Neural cell (in vitro differentiated cells): ENCODE data around the gene AMZ1. TPM values are rescaled to one million over a fixed set of nuclear protein-coding genes. Genes with fewer than 3 reads are reported as not detected.

Experiments
- H2AFZ ChIP-seq: fragments of 200-600, 300-800 bp; sonication (generic), shearing (Covaris generic); 2 replicates; pipeline ENCODE4 v1.6.0; 2014; ENCODE audit warnings: low read depth, mild to moderate bottlenecking, antibody characterized with exemption, low read length, moderate library complexity
- H3F3A ChIP-seq: fragments of 200-600 bp; shearing (Covaris generic); 2 replicates; pipeline ENCODE4 v1.6.1; 2016; ENCODE audit warnings: mild to moderate bottlenecking, moderate library complexity, mixed read lengths, antibody characterized with exemption, low read length; ENCODE audit not compliant: insufficient read depth, poor library complexity, severe bottlenecking
- H3K27ac ChIP-seq: fragments of 200-600, 300-800 bp; sonication (generic), shearing (Covaris generic); 2 replicates; pipeline ENCODE4 v1.5.1; 2014; ENCODE audit warnings: mild to moderate bottlenecking, low read length, moderate library complexity
- H3K27me3 ChIP-seq: fragments of 300-800, 200-600 bp; sonication (generic), shearing (Covaris generic); 2 replicates; pipeline ENCODE4 v1.6.0; 2014; ENCODE audit warnings: mild to moderate bottlenecking, low read depth, low read length, moderate library complexity; ENCODE audit not compliant: insufficient read depth
- H3K36me3 ChIP-seq: fragments of 300-800, 200-600 bp; sonication (generic), shearing (Covaris generic); 2 replicates; pipeline ENCODE4 v1.5.1; 2014; ENCODE audit warnings: mild to moderate bottlenecking, antibody characterized with exemption, low read length, moderate library complexity; ENCODE audit not compliant: insufficient read depth
- H3K4me2 ChIP-seq: fragments of 300-800, 200-600 bp; sonication (generic), shearing (Covaris generic); 2 replicates; pipeline ENCODE4 v1.6.0; 2014; ENCODE audit warnings: mild to moderate bottlenecking, low read length
- H3K4me3 ChIP-seq: fragments of 300-800, 200-600 bp; sonication (generic), shearing (Covaris generic); 2 replicates; pipeline ENCODE4 v1.5.1; 2014; ENCODE audit warnings: mild to moderate bottlenecking, low read length, moderate library complexity
- H3K79me2 ChIP-seq: fragments of 200-600 bp; shearing (Covaris generic); replicated peaks from 2 replicates; pipeline ENCODE4 v1.6.0; 2014; ENCODE audit warnings: mild to moderate bottlenecking, low read length, moderate library complexity; ENCODE audit not compliant: insufficient read depth
- H3K9ac ChIP-seq: fragments of 300-800, 200-600 bp; sonication (generic), shearing (Covaris generic); 2 replicates; pipeline ENCODE4 v1.6.1; 2016; ENCODE audit warnings: mild to moderate bottlenecking, low read length, mixed read lengths
- H3K9me2 ChIP-seq: fragments of 200-600 bp; shearing (Covaris generic); 2 replicates; pipeline ENCODE4 v1.6.1; 2016; ENCODE audit warnings: mild to moderate bottlenecking, low read length, mixed read lengths; ENCODE audit not compliant: insufficient read depth
- H3K9me3 ChIP-seq: fragments of 200-600, 300-800 bp; sonication (generic), shearing (Covaris generic); 2 replicates; pipeline ENCODE4 v1.6.1; 2016; ENCODE audit warnings: mild to moderate bottlenecking, mixed run types, low read length, moderate library complexity, mixed read lengths
- H4K20me1 ChIP-seq: fragments of 200-600 bp; shearing (Covaris generic); 2 replicates; pipeline ENCODE4 v1.6.1; 2016; ENCODE audit warnings: mild to moderate bottlenecking, mixed run types; ENCODE audit not compliant: insufficient read depth
- EP300 ChIP-seq: fragments of 450-650 bp; conservative IDR thresholded peaks from 2 replicates; pipeline ENCODE4 v1.6.1; 2014; ENCODE audit warnings: antibody characterized with exemption, mild to moderate bottlenecking, moderate library complexity; ENCODE audit not compliant: poor library complexity, severe bottlenecking
- EZH2 ChIP-seq: fragments of 200-600, 300-800 bp; shearing (Covaris generic), sonication (generic); IDR thresholded peaks from 2 replicates; pipeline ENCODE4 v1.6.1; 2014; ENCODE audit warnings: antibody characterized with exemption, low read length, borderline replicate concordance, mild to moderate bottlenecking; ENCODE audit not compliant: insufficient read depth, poor library complexity, severe bottlenecking
- MXI1 ChIP-seq: fragments of 450-650 bp; conservative IDR thresholded peaks from 2 replicates; pipeline ENCODE4 v1.6.1; 2014; ENCODE audit warnings: antibody characterized with exemption, mild to moderate bottlenecking; ENCODE audit not compliant: poor library complexity, severe bottlenecking
- POLR2AphosphoS5 ChIP-seq: IDR thresholded peaks from 2 replicates; pipeline ENCODE4 v1.6.1; 2012
- RAD21 ChIP-seq: fragments of 450-650 bp; conservative IDR thresholded peaks from 2 replicates; pipeline ENCODE4 v1.6.1; 2014; ENCODE audit warnings: antibody characterized with exemption, mild to moderate bottlenecking, moderate library complexity
- SMC3 ChIP-seq: fragments of 450-650 bp; conservative IDR thresholded peaks from 2 replicates; pipeline ENCODE4 v1.6.1; 2014; ENCODE audit warnings: antibody characterized with exemption, mild to moderate bottlenecking, moderate library complexity; ENCODE audit not compliant: poor library complexity
- TAF1 ChIP-seq: IDR thresholded peaks from 2 replicates; pipeline ENCODE4 v1.6.1; 2012; ENCODE audit warnings: low read depth
- polyA plus RNA-seq: library from polyadenylated mRNA; depleted of rRNA; stranded (reverse); fragments of >200 nt; gene quantifications from 2 replicates; pipeline ENCODE4 v1.2.3, GENCODE V29; 2014
- TF ChIP-seq, protein P1 (sequence below): fragments of 450-650 bp; IDR thresholded peaks from 2 replicates; pipeline ENCODE4 v1.5.1; 2014; ENCODE audit warnings: antibody characterized with exemption, mild to moderate bottlenecking, moderate library complexity; ENCODE audit not compliant: poor library complexity, severe bottlenecking
- TF ChIP-seq, protein P2 (sequence below): IDR thresholded peaks from 2 replicates; pipeline ENCODE4 v1.6.1; 2012; ENCODE audit warnings: borderline replicate concordance

Gene AMZ1
- polyA plus RNA-seq, 1 donor from 2014 or later = not detected

DNA sequence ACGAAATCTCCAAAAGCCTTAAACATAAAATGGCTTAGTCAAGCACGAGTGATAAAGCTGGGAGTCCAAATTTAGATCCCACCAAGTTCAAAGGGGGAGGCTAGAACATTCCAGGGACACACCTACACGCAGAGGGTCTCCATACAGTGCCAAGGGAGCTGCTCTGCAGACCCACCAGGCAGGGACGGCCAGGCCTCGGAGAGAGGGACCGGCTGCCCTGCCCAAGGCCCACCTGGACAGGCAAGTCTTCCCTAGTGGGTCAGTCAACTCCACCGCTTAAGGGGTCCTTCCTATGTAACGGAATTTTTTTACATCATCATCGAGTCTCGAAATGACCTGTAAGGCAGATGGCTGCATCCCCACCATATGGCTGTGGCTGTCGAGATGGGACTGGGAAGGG is 28.5 kb downstream of the AMZ1 start:
- peaks cover 5% of the 10 kb centered on the region for H3K36me3 ChIP-seq
- H3K27me3 ChIP-seq = no peaks in the 10 kb centered on the region
- H4K20me1 ChIP-seq = no peaks in the 10 kb centered on the region
- H3K9me2 ChIP-seq = no peaks in the 10 kb centered on the region
- TF ChIP-seq, protein P1, sequence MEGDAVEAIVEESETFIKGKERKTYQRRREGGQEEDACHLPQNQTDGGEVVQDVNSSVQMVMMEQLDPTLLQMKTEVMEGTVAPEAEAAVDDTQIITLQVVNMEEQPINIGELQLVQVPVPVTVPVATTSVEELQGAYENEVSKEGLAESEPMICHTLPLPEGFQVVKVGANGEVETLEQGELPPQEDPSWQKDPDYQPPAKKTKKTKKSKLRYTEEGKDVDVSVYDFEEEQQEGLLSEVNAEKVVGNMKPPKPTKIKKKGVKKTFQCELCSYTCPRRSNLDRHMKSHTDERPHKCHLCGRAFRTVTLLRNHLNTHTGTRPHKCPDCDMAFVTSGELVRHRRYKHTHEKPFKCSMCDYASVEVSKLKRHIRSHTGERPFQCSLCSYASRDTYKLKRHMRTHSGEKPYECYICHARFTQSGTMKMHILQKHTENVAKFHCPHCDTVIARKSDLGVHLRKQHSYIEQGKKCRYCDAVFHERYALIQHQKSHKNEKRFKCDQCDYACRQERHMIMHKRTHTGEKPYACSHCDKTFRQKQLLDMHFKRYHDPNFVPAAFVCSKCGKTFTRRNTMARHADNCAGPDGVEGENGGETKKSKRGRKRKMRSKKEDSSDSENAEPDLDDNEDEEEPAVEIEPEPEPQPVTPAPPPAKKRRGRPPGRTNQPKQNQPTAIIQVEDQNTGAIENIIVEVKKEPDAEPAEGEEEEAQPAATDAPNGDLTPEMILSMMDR = no peak
- TF ChIP-seq POLR2AphosphoS5 = no peak
- no peaks in the 10 kb centered on the region for H3K9me3 ChIP-seq
- no peak overlapping the region for H3K9ac ChIP-seq
- H3K79me2 ChIP-seq = no peaks in the 10 kb centered on the region
- H2AFZ ChIP-seq = no peak overlapping the region
- H3F3A ChIP-seq = no peaks in the 10 kb centered on the region
- H3K4me2 ChIP-seq = no peak overlapping the region
- H3K4me3 ChIP-seq = no peak overlapping the region
- H3K27ac ChIP-seq = no peak overlapping the region

DNA sequence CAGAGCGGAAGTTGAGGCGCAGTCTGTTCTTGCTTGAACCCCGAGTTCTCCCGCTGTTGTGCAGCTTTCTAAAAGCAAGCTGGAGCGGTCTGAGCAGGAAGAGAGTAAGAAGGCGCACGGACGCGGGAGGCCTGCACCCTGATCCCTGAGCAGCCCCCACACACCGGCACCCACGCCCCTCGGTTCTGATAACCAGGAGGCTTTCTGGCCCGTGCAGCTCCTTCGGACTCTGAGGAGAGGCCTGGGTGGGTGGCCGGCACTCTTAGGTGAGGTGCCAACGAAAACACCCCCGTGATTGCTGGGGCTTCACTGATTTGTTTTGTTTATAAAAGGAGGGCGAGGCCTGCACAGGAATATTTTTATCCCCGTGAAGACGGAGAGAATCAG is 28.9 kb downstream of the AMZ1 start:
- Histone ChIP-seq H3K36me3 (peaks cover 5% of the 10 kb centered on the region), H3K79me2 (no peaks in the 10 kb centered on the region), H3K27ac (no peak overlapping the region), H3K4me3 (no peak overlapping the region), H2AFZ (no peak overlapping the region), H3K9me2 (no peaks in the 10 kb centered on the region), H3K9ac (no peak overlapping the region), H3K9me3 (no peaks in the 10 kb centered on the region), H3K27me3 (no peaks in the 10 kb centered on the region), H4K20me1 (no peaks in the 10 kb centered on the region), H3F3A (no peaks in the 10 kb centered on the region), H3K4me2 (no peak overlapping the region)
- TF ChIP-seq EP300 (no peak), EZH2 (no peak), MXI1 (no peak), TAF1 (no peak), RAD21 (no peak), SMC3 (no peak), POLR2AphosphoS5 (no peak)
- TF ChIP-seq, protein P1 = no peak
- TF ChIP-seq, protein P2, sequence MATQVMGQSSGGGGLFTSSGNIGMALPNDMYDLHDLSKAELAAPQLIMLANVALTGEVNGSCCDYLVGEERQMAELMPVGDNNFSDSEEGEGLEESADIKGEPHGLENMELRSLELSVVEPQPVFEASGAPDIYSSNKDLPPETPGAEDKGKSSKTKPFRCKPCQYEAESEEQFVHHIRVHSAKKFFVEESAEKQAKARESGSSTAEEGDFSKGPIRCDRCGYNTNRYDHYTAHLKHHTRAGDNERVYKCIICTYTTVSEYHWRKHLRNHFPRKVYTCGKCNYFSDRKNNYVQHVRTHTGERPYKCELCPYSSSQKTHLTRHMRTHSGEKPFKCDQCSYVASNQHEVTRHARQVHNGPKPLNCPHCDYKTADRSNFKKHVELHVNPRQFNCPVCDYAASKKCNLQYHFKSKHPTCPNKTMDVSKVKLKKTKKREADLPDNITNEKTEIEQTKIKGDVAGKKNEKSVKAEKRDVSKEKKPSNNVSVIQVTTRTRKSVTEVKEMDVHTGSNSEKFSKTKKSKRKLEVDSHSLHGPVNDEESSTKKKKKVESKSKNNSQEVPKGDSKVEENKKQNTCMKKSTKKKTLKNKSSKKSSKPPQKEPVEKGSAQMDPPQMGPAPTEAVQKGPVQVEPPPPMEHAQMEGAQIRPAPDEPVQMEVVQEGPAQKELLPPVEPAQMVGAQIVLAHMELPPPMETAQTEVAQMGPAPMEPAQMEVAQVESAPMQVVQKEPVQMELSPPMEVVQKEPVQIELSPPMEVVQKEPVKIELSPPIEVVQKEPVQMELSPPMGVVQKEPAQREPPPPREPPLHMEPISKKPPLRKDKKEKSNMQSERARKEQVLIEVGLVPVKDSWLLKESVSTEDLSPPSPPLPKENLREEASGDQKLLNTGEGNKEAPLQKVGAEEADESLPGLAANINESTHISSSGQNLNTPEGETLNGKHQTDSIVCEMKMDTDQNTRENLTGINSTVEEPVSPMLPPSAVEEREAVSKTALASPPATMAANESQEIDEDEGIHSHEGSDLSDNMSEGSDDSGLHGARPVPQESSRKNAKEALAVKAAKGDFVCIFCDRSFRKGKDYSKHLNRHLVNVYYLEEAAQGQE = no peak
